Effector memory CD8-positive, alpha-beta T cell (primary cell): ENCODE results near the gene GRM4.

ENCODE experiments used
- ATAC-seq: fragments of 150-1000 bp; cut with Tn5 transposase; replicated peaks from 2 replicates; pipeline ENCODE4 v1.10.0; 2021; ENCODE audit warnings: mild to moderate bottlenecking, moderate library complexity
- DNase-seq, 3 experiments: peaks; one replicate each; pipeline ENCODE4 v3.0.0; 2021
- H3K27ac Mint-ChIP-seq, 2 donors: one replicate each; pipeline ENCODE4 v1.8.0; 2022; ENCODE audit warnings: mild to moderate bottlenecking in 2 of 2, mixed read lengths in 2 of 2, moderate library complexity in 2 of 2
- H3K27me3 Mint-ChIP-seq, 2 donors: one replicate each; pipeline ENCODE4 v1.8.0; 2022; ENCODE audit warnings: mixed read lengths in 2 of 2
- H3K36me3 Mint-ChIP-seq: one replicate; pipeline ENCODE4 v1.8.0; 2022; ENCODE audit warnings: mild to moderate bottlenecking, moderate library complexity, mixed read lengths; ENCODE audit not compliant: insufficient read depth
- H3K4me1 Mint-ChIP-seq, 2 donors: one replicate each; pipeline ENCODE4 v1.8.0; 2022; ENCODE audit warnings: low read depth in 2 of 2, mixed read lengths in 2 of 2
- H3K4me3 Mint-ChIP-seq, 2 donors: one replicate each; pipeline ENCODE4 v1.8.0; 2022; ENCODE audit warnings: mild to moderate bottlenecking in 2 of 2, mixed read lengths in 2 of 2, moderate library complexity in 2 of 2
- H3K9me3 Mint-ChIP-seq, 2 donors: one replicate each; pipeline ENCODE4 v1.8.0; 2022; ENCODE audit warnings: mixed read lengths in 2 of 2

The GRM4 gene

GRCh38 chr6:34174846-34175399 is 29.0 kb upstream of the GRM4 start:
- Mint-ChIP-seq H3K4me3 (no peak overlapping the region), H3K4me1 (no peaks in the 10 kb centered on the region), H3K9me3 (no peaks in the 10 kb centered on the region)

GRCh38 chr6:34172961-34173775 is 27.3 kb upstream of the GRM4 start:
- Mint-ChIP-seq H3K36me3 (no peaks in the 10 kb centered on the region), H3K4me1 (no peaks in the 10 kb centered on the region), H3K27ac (no peak overlapping the region), H3K27me3 (peaks cover 4 to 11% of the 10 kb centered on the region in 2 donors), H3K4me3 (no peak overlapping the region), H3K9me3 (no peaks in the 10 kb centered on the region)
- DNase-seq (no peak), ATAC-seq (no peak)

More at GRCh38 chr6:34174846-34175399, 29.0 kb upstream of the GRM4 start:
- Mint-ChIP-seq H3K27me3 (peaks cover 4 to 18% of the 10 kb centered on the region in 2 donors), H3K27ac (no peak overlapping the region), H3K36me3 (no peaks in the 10 kb centered on the region)
- DNase-seq (no peak), ATAC-seq (no peak)

DNA sequence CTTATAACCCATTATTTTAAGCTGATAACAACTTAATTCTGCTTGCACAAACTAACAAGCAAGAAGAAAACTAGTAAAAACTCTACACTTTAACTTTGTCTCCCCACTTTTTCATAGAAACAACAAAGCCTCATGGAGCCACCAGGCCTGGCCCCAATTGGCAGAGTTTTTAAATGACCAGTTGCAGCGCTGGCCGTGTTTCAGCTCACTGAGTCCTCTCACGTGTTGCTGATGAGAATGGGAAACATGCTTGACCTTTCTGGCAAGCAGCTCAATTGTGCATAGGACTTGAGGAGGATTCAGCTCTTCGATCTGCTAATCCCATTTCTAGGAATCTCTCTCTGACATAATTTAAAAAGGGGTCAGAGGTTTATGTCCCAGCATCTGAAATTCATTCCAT is 24.5 kb upstream of the GRM4 start:
- ATAC-seq (no peak), DNase-seq (no peak)
- no peaks in the 10 kb centered on the region for H3K36me3 Mint-ChIP-seq
- no peaks in the 10 kb centered on the region for H3K4me1 Mint-ChIP-seq
- H3K9me3 Mint-ChIP-seq: no peaks in the 10 kb centered on the region
- H3K27ac Mint-ChIP-seq: no peak overlapping the region
- H3K27me3 Mint-ChIP-seq: peaks cover 4 to 11% of the 10 kb centered on the region in 2 donors
- no peak overlapping the region for H3K4me3 Mint-ChIP-seq

GRCh38 chr6:34169897-34170296 is 24.0 kb upstream of the GRM4 start:
- Mint-ChIP-seq H3K4me1 (no peaks in the 10 kb centered on the region), H3K9me3 (no peaks in the 10 kb centered on the region), H3K4me3 (no peak overlapping the region), H3K36me3 (no peaks in the 10 kb centered on the region), H3K27ac (no peak overlapping the region), H3K27me3 (peaks cover 7 to 11% of the 10 kb centered on the region in 2 donors)
- DNase-seq (no peak), ATAC-seq (no peak)

DNA sequence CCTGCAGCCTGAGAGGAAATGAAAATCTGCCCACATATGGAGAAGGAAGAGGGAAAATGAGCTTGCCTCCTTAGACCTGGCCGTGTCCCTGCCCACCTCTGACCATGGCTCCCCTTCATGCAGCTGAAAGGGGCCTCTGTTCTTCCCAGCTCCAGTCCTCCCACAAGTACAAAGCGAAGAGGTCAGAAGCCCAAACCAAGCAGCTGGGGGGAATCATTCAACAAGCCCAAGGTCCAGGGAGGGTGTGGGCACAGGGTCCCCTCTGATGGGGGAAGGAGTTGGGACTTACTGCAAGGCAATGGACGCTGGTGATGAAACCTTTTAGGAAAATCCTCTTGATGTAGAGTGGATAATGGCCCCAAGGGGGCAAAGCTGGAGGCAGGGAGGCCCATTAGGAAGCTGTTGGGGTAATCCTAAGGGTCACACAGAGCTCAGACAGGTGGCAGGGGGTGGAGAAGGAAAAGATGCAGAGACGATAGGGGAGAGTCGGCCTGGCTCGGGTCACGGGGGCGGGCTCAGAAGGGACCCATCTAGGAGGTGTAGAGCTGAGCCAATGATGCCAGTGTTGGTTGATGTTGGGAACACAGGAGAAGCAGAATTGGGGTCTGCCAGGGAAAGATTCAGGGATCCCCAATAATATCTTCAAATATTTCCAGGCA is 16.1 kb upstream of the GRM4 start:
- peaks cover 0 to 3% of the 10 kb centered on the region in 2 donors for H3K4me1 Mint-ChIP-seq
- H3K4me3 Mint-ChIP-seq: no peak overlapping the region
- H3K27ac Mint-ChIP-seq: no peak overlapping the region
- DNase-seq (no peak), ATAC-seq (no peak)
- peaks cover 3% of the 10 kb centered on the region for H3K36me3 Mint-ChIP-seq
- H3K27me3 Mint-ChIP-seq: peaks cover 31 to 34% of the 10 kb centered on the region in 2 donors
- H3K9me3 Mint-ChIP-seq: no peaks in the 10 kb centered on the region

GRCh38 chr6:34159844-34160243 is 14.0 kb upstream of the GRM4 start:
- Mint-ChIP-seq H3K4me3 (no peak overlapping the region), H3K9me3 (no peaks in the 10 kb centered on the region), H3K27me3 (peaks cover 33 to 54% of the 10 kb centered on the region in 2 donors), H3K36me3 (peaks cover 3% of the 10 kb centered on the region), H3K4me1 (peaks cover 0 to 3% of the 10 kb centered on the region in 2 donors), H3K27ac (no peak overlapping the region)
- DNase-seq (no peak), ATAC-seq (no peak)

DNA sequence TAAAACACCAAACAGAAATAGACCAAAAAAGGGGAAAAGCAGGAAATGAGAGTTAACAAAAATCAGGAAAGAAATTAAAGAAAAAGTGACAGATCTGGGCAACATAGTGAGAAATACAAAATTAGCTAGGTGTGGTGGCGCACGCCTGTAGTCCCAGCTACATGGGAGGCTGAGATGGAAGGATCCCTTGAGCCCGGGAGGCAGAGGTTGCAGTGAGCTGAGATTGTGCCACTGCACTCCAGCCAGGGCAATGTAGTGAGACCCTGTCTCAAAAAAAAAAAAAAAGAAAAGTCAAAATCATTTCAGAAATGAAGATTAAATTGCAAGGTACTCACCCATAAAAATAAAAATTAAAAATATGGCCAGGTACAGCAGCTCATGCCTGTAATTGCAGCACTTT is 13.0 kb upstream of the GRM4 start:
- H3K36me3 Mint-ChIP-seq: peaks cover 3% of the 10 kb centered on the region
- no peak overlapping the region for H3K4me3 Mint-ChIP-seq
- peaks cover 0 to 6% of the 10 kb centered on the region in 2 donors for H3K4me1 Mint-ChIP-seq
- H3K9me3 Mint-ChIP-seq: no peaks in the 10 kb centered on the region
- ATAC-seq (no peak), DNase-seq (no peak)
- peaks cover 31 to 63% of the 10 kb centered on the region in 2 donors for H3K27me3 Mint-ChIP-seq
- no peak overlapping the region for H3K27ac Mint-ChIP-seq

DNA sequence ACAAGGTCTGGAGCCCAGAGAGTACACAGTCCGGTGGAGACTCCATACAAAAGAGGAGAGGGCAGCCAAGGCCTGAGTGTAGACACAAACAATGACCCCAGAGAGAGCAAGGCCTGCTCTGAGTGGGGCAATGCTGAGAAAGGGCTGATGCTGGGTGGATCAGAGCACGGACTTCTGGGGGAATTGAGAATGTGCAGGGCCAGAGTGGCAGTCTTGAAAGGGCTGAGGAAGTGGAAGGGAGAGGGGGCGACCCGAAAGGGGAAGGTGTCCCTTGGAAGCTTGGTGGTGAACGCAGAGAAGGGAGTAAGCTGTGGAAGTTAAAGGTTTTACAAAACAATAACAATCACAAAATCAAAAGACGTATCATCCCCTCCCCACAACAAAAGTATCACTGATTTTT is 12.0 kb upstream of the GRM4 start:
- ATAC-seq (no peak), DNase-seq (no peak)
- Mint-ChIP-seq H3K9me3 (no peaks in the 10 kb centered on the region), H3K36me3 (peaks cover 3% of the 10 kb centered on the region), H3K4me3 (no peak overlapping the region), H3K27me3 (peaks cover 38 to 74% of the 10 kb centered on the region in 2 donors), H3K4me1 (peaks cover 0 to 4% of the 10 kb centered on the region in 2 donors), H3K27ac (no peak overlapping the region)

DNA sequence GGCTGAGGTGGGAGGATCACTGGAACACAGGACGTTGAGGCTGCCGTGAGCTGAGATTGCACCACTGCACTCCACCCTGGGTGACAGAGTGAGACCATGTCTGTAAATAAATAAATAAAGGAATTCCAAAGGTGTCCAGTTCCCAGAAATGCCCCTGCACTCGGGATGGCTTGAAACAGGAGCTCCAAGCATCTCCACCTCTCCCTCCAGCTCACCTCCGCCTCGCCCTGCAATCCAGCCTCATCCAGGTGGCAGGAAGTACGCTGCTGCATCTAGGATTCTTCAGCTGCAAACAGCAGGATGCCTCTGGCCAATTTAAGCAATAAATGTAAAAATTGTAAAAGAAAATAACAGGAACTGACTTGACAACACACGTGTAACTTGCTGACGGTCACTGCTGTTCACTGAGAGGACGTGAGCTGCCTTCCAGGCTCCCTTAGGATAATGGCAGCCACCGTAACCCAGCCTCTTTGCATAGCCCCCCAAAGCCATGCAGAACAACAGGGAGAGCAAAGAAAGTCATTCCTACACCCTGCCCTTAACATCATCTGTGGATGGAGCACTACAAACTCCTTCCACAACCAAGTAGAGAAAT is 11.4 kb upstream of the GRM4 start:
- DNase-seq (no peak), ATAC-seq (no peak)
- Mint-ChIP-seq H3K27ac (no peak overlapping the region), H3K9me3 (no peaks in the 10 kb centered on the region), H3K4me3 (no peak overlapping the region), H3K27me3 (peaks cover 41 to 76% of the 10 kb centered on the region in 2 donors), H3K4me1 (peaks cover 0 to 4% of the 10 kb centered on the region in 2 donors), H3K36me3 (peaks cover 3% of the 10 kb centered on the region)

DNA sequence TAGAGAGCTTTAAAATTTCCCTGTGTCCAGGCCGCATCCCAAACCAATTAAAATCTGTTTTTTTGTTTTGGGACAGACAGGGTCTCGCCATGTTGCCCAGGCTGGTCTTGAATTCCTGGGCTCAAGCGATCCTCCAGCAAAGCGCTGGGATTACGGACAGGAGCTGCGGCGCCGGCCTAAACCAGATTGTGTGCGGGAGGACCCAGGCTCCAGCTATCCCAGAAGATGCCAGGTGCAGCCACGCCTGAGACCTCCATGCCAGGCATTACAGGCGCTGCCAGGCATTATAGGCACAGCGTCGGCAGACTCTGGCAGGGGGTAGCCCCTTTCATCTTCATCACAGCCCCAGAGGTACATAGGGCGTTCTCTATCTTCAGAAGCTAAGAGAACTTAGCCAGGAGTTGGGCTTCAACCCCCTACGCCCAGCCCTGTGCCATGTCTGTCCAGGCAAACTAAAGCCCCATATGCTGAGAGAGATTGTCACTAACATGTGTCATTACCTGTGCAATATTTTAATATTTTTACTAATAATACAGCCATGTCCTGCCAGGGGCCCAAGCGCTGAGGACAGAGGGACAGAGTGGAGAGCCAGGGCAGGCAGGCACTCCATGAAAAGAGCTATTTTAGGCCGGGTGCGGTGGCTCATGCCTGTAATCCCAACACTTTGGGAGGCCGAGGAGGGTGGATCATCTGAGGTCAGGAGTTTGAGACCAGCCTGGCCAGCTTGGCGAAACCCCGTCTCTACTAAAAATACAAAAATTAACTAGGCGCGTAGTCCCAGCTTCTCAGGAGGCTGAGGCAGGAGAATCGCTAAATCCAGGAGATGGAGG is 9.8 kb upstream of the GRM4 start:
- peaks cover 3% of the 10 kb centered on the region for H3K36me3 Mint-ChIP-seq
- no peak overlapping the region for H3K4me3 Mint-ChIP-seq
- H3K27me3 Mint-ChIP-seq: peaks cover 47 to 79% of the 10 kb centered on the region in 2 donors
- H3K9me3 Mint-ChIP-seq: no peaks in the 10 kb centered on the region
- no peak overlapping the region for H3K27ac Mint-ChIP-seq
- H3K4me1 Mint-ChIP-seq: peaks cover 0 to 6% of the 10 kb centered on the region in 2 donors
- no peak for ATAC-seq
- DNase-seq: no peak

GRCh38 chr6:34154668-34155447 is 9.0 kb upstream of the GRM4 start:
- no peak overlapping the region for H3K27ac Mint-ChIP-seq
- H3K36me3 Mint-ChIP-seq: peaks cover 3% of the 10 kb centered on the region
- H3K4me3 Mint-ChIP-seq: peak overlapping the region in 1 of 2 donors; percentile 25
- H3K27me3 Mint-ChIP-seq: peaks cover 55 to 88% of the 10 kb centered on the region in 2 donors
- ATAC-seq: peak; percentile 82
- no peaks in the 10 kb centered on the region for H3K9me3 Mint-ChIP-seq
- DNase-seq: peak; percentile 57 to 59 (median 58)
- H3K4me1 Mint-ChIP-seq: peaks cover 0 to 8% of the 10 kb centered on the region in 2 donors

DNA sequence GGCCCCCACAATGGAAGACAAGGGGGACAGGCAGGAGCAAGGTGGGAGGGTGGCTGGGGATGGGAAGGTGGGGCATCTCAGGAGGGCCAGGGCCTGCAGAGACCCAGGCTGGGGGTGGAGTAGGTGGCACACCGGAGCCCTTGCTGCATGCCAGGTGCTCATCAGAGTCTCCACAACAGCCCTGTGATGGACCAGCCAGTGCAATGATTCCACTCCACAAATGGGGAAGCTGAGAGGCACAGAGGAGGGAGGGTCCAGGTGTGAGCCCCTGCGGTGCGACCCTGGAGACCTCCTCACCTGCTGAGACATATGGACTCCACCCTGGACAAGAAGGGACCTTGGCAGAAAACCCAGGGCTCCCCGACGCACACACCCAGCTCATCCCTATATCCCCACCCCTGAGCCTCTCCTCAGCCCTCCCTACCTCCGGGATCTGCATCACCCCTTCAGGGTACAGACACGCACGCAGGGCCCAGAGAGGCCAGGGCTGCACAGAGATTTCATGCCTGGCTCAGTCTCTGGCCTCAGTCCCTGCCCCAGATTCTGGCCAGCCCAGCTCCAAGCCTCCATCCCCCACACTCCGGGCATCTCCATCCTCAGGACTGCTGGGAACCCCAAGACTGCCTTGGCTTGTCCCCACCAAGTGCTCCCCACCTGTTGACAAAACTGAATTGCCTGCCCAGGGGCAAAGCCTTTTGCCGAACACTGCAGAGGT is 7.1 kb upstream of the GRM4 start:
- Mint-ChIP-seq H3K27me3 (peaks cover 59 to 98% of the 10 kb centered on the region in 2 donors), H3K4me1 (peaks cover 0 to 9% of the 10 kb centered on the region in 2 donors), H3K36me3 (no peaks in the 10 kb centered on the region), H3K4me3 (no peak overlapping the region), H3K27ac (no peak overlapping the region), H3K9me3 (no peaks in the 10 kb centered on the region)
- DNase-seq (no peak), ATAC-seq (no peak)
